Central memory CD8-positive, alpha-beta T cell (primary cell): ENCODE data around the gene DBR1.

ENCODE experiments used
- ATAC-seq: fragments of 150-1000 bp; cut with Tn5 transposase; replicated peaks from 2 replicates; pipeline ENCODE4 v1.10.0; 2022; ENCODE audit warnings: mild to moderate bottlenecking, moderate FRiP score, moderate number of reproducible peaks; ENCODE audit not compliant: poor library complexity, severe bottlenecking; ENCODE audit errors: extremely low read depth
- DNase-seq, 2 donors: peaks; one replicate each; pipeline ENCODE4 v3.0.0; 2021; ENCODE audit warnings: low spot score in 2 of 2
- H3K27ac Mint-ChIP-seq: one replicate; pipeline ENCODE4 v1.8.0; 2022; ENCODE audit warnings: low read depth, mild to moderate bottlenecking, moderate library complexity, mixed read lengths
- H3K27me3 Mint-ChIP-seq: one replicate; pipeline ENCODE4 v1.8.0; 2022; ENCODE audit warnings: mixed read lengths
- H3K36me3 Mint-ChIP-seq: one replicate; pipeline ENCODE4 v1.8.0; 2022; ENCODE audit warnings: mild to moderate bottlenecking, moderate library complexity, mixed read lengths; ENCODE audit not compliant: insufficient read depth
- H3K4me1 Mint-ChIP-seq: one replicate; pipeline ENCODE4 v1.8.0; 2022; ENCODE audit warnings: mixed read lengths
- H3K4me3 Mint-ChIP-seq: one replicate; pipeline ENCODE4 v1.8.0; 2022; ENCODE audit warnings: mild to moderate bottlenecking, moderate library complexity, mixed read lengths
- H3K9me3 Mint-ChIP-seq: one replicate; pipeline ENCODE4 v1.8.0; 2022; ENCODE audit warnings: mixed read lengths

Gene DBR1

GRCh38 chr3:138132239-138132638, 42.5 kb downstream of the DBR1 start, which contains the start of gene A4GNT:
TSS of gene A4GNT (minus strand) at chr3:138132390. CDS start at chr3:138131256, 1,134 bp downstream.
- DNase-seq, result no peak
- ATAC-seq, result no peak
- no peaks in the 10 kb centered on the region for H3K36me3 Mint-ChIP-seq
- H3K27me3 Mint-ChIP-seq, result peaks cover 7% of the 10 kb centered on the region
- H3K27ac Mint-ChIP-seq, result no peak within 1 kb of the TSS
- H3K4me3 Mint-ChIP-seq, result no peak within 1 kb of the TSS
- H3K4me1 Mint-ChIP-seq, result no peaks in the 10 kb centered on the region
- H3K9me3 Mint-ChIP-seq, result no peaks in the 10 kb centered on the region

- Mint-ChIP-seq H3K27ac (no peak overlapping the region), H3K4me1 (no peaks in the 10 kb centered on the region), H3K27me3 (peaks cover 10% of the 10 kb centered on the region), H3K9me3 (no peaks in the 10 kb centered on the region), H3K36me3 (no peaks in the 10 kb centered on the region), H3K4me3 (no peak overlapping the region)
- no peak for ATAC-seq
- no peak for DNase-seq
Observed at GRCh38 chr3:138127636-138128365, 46.9 kb downstream of the DBR1 start.

GRCh38 chr3:138125548-138126221, 49.0 kb downstream of the DBR1 start:
- Mint-ChIP-seq H3K9me3 (no peaks in the 10 kb centered on the region), H3K4me1 (no peaks in the 10 kb centered on the region), H3K27ac (no peak overlapping the region), H3K36me3 (no peaks in the 10 kb centered on the region), H3K4me3 (no peak overlapping the region), H3K27me3 (peaks cover 11% of the 10 kb centered on the region)
- ATAC-seq, result no peak
- DNase-seq, result no peak

GRCh38 chr3:138124706-138125355, 49.9 kb downstream of the DBR1 start:
- Mint-ChIP-seq H3K27ac (no peak overlapping the region), H3K4me3 (no peak overlapping the region), H3K36me3 (no peaks in the 10 kb centered on the region), H3K27me3 (peaks cover 11% of the 10 kb centered on the region), H3K4me1 (no peaks in the 10 kb centered on the region), H3K9me3 (no peaks in the 10 kb centered on the region)
- ATAC-seq (no peak), DNase-seq (no peak)

GRCh38 chr3:138124188-138124587, 50.5 kb downstream of the DBR1 start:
- no peak overlapping the region for H3K4me3 Mint-ChIP-seq
- H3K9me3 Mint-ChIP-seq, result no peaks in the 10 kb centered on the region
- peaks cover 13% of the 10 kb centered on the region for H3K27me3 Mint-ChIP-seq

GRCh38 chr3:138119423-138119766, 55.3 kb downstream of the DBR1 start:
- Mint-ChIP-seq H3K27me3 (peaks cover 61% of the 10 kb centered on the region), H3K36me3 (no peaks in the 10 kb centered on the region), H3K4me3 (no peak overlapping the region), H3K4me1 (peaks cover 12% of the 10 kb centered on the region), H3K27ac (no peak overlapping the region), H3K9me3 (no peaks in the 10 kb centered on the region)
- DNase-seq (no peak), ATAC-seq (no peak)

More at GRCh38 chr3:138124188-138124587, 50.5 kb downstream of the DBR1 start:
- H3K36me3 Mint-ChIP-seq, result no peaks in the 10 kb centered on the region
- no peak for ATAC-seq
- H3K4me1 Mint-ChIP-seq, result no peaks in the 10 kb centered on the region
- DNase-seq, result no peak
- no peak overlapping the region for H3K27ac Mint-ChIP-seq

- DNase-seq, result no peak
- Mint-ChIP-seq H3K27me3 (peaks cover 66% of the 10 kb centered on the region), H3K36me3 (no peaks in the 10 kb centered on the region), H3K4me3 (no peak overlapping the region), H3K9me3 (no peaks in the 10 kb centered on the region), H3K4me1 (peaks cover 12% of the 10 kb centered on the region), H3K27ac (no peak overlapping the region)
- ATAC-seq, result peak; percentile 43
Observed at GRCh38 chr3:138118612-138119422, 55.9 kb downstream of the DBR1 start.

GRCh38 chr3:138114988-138115971, 59.4 kb downstream of the DBR1 start, which contains the start of gene DZIP1L:
TSS of gene DZIP1L (minus strand) at chr3:138115608. CDS start at chr3:138103971, 11,637 bp downstream.
- Mint-ChIP-seq H3K27ac (no peak within 1 kb of the TSS), H3K36me3 (no peaks in the 10 kb centered on the region), H3K9me3 (no peaks in the 10 kb centered on the region), H3K27me3 (peaks cover 83% of the 10 kb centered on the region), H3K4me3 (peak within 1 kb of the TSS; percentile 61), H3K4me1 (peaks cover 12% of the 10 kb centered on the region)
- ATAC-seq, result peak; percentile 58
- DNase-seq, result no peak

- Mint-ChIP-seq H3K4me3 (peak overlapping the region; percentile 18), H3K4me1 (peaks cover 12% of the 10 kb centered on the region), H3K9me3 (no peaks in the 10 kb centered on the region), H3K27ac (no peak overlapping the region), H3K36me3 (no peaks in the 10 kb centered on the region), H3K27me3 (peaks cover 91% of the 10 kb centered on the region)
- no peak for DNase-seq
- no peak for ATAC-seq
Observed at GRCh38 chr3:138114431-138114918, 60.2 kb downstream of the DBR1 start.

- Mint-ChIP-seq H3K36me3 (no peaks in the 10 kb centered on the region), H3K27ac (no peak overlapping the region), H3K4me1 (peaks cover 12% of the 10 kb centered on the region), H3K27me3 (peaks cover 92% of the 10 kb centered on the region), H3K9me3 (no peaks in the 10 kb centered on the region), H3K4me3 (no peak overlapping the region)
- ATAC-seq, result no peak
- no peak for DNase-seq
Observed at GRCh38 chr3:138113326-138113725, 61.4 kb downstream of the DBR1 start.

- H3K27me3 Mint-ChIP-seq, result peaks cover 87% of the 10 kb centered on the region
- no peaks in the 10 kb centered on the region for H3K9me3 Mint-ChIP-seq
- DNase-seq (no peak), ATAC-seq (no peak)
- no peaks in the 10 kb centered on the region for H3K36me3 Mint-ChIP-seq
- no peak overlapping the region for H3K4me3 Mint-ChIP-seq
- H3K4me1 Mint-ChIP-seq, result peaks cover 12% of the 10 kb centered on the region
- H3K27ac Mint-ChIP-seq, result no peak overlapping the region
Observed at GRCh38 chr3:138112362-138112761, 62.4 kb downstream of the DBR1 start.
